Muscle layer of duodenum (tissue), 2 donors: Measurements from ENCODE around the gene CADPS2.

ENCODE experiments used
- H3K27ac ChIP-seq: one replicate; pipeline ENCODE4 v1.7.0; 2013; ENCODE audit warnings: mild to moderate bottlenecking, low read length
- H3K27me3 ChIP-seq: one replicate; pipeline ENCODE4 v1.7.0; 2013; ENCODE audit warnings: low read depth, mild to moderate bottlenecking, control low read depth, low read length
- H3K36me3 ChIP-seq, 2 donors: one replicate each; pipeline ENCODE4 v1.7.0; 2013; ENCODE audit warnings: low read length in 2 of 2, control low read depth in 1 of 2, mild to moderate bottlenecking in 1 of 2; ENCODE audit not compliant: insufficient read depth in 2 of 2, control insufficient read depth in 1 of 2
- H3K4me1 ChIP-seq, 2 donors: one replicate each; pipeline ENCODE4 v1.7.0; 2013; ENCODE audit warnings: low read length in 2 of 2, mild to moderate bottlenecking in 2 of 2, control low read depth in 1 of 2, moderate library complexity in 1 of 2; ENCODE audit not compliant: insufficient read depth in 2 of 2, control insufficient read depth in 1 of 2
- H3K4me3 ChIP-seq, 2 donors: one replicate each; pipeline ENCODE4 v1.7.0; 2013; ENCODE audit warnings: low read length in 2 of 2, low read depth in 1 of 2, mild to moderate bottlenecking in 1 of 2
- H3K9me3 ChIP-seq, 2 donors: one replicate each; pipeline ENCODE4 v1.7.0; 2013; ENCODE audit warnings: low read length in 2 of 2, control low read depth in 1 of 2, mild to moderate bottlenecking in 1 of 2; ENCODE audit not compliant: control insufficient read depth in 1 of 2
- donor health status: healthy.

The CADPS2 gene

DNA sequence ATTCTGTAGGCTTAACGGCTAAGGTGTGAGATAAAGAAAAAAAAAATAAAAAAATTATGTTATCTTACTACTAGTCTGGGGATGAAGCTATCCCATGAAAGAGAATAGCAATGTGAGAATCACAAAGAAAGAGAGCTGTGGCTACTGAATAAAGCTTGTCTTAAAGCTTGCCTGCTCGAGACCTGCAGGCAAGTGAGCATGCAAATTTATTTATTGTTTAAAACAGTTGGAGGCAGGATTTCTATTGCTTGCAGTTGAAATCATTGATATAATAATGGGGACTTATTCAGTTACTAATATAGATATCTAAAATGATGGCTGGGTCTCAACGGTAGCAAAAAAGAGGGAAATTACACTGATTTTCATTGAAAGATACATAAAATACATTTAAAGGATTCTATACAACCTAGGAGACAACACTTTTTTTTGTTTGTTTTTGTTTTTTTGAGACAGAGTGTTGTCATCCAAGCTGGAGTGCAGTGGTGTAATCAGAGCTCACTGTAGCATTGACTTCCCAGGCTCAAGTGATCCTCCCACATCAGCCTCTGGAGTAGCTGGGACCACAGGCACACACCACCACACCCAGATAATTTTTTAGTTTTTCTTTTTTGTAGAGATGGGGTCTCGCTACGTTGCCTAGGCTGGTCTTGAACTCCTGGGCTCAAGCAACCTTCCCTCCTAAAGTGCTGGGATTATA lies 437.2 kb downstream of the CADPS2 start:
- Histone ChIP-seq H3K27me3 (no peaks in the 10 kb centered on the region), H3K4me3 (no peak overlapping the region), H3K9me3 (no peaks in the 10 kb centered on the region), H3K36me3 (no peaks in the 10 kb centered on the region), H3K27ac (no peak overlapping the region), H3K4me1 (no peaks in the 10 kb centered on the region)

DNA sequence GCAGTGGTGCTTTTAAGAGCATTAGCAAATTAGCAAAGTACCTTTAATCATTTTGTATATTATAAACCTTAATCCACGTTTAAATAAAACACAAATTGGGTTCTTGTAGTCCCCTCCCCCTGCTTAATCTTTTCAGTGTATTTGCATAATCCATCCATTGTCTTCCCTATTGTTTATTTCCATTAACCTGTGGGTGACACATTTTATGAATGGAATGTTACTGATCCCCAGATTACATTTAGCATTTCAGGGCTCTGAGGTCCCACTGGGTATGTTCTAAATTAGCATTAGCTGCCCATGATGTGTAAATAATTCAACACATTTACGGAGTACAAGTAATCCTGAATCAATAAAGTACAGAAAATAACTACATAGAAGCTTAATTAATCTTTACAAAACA lies 443.3 kb downstream of the CADPS2 start:
- no peak overlapping the region for H3K27ac ChIP-seq
- no peaks in the 10 kb centered on the region for H3K9me3 ChIP-seq
- H3K27me3 ChIP-seq, result no peaks in the 10 kb centered on the region
- no peak overlapping the region for H3K4me3 ChIP-seq
- no peaks in the 10 kb centered on the region for H3K4me1 ChIP-seq
- no peaks in the 10 kb centered on the region for H3K36me3 ChIP-seq

DNA sequence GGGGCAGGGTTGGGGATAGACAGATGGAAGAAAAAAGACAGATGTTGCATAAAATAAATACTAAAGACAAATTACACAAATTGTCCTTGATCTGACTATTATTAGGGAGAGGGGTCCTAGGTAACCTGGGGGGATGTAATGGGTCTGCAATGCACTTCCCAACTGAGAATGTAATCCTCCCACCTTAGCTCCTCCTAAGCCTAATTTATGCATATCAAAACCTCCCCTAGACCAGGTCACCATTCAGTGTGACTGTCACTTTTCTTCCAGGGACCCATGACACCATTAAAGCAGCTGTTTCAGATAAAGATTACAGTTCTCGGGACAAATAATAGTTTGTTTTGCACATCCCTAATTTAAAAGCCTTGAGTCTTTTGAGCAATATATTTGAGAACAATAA lies 447.8 kb downstream of the CADPS2 start:
- H3K27ac ChIP-seq, result no peak overlapping the region
- no peak overlapping the region for H3K4me3 ChIP-seq
- H3K9me3 ChIP-seq, result no peaks in the 10 kb centered on the region
- H3K27me3 ChIP-seq, result no peaks in the 10 kb centered on the region
- H3K36me3 ChIP-seq, result no peaks in the 10 kb centered on the region
- H3K4me1 ChIP-seq, result no peaks in the 10 kb centered on the region

DNA sequence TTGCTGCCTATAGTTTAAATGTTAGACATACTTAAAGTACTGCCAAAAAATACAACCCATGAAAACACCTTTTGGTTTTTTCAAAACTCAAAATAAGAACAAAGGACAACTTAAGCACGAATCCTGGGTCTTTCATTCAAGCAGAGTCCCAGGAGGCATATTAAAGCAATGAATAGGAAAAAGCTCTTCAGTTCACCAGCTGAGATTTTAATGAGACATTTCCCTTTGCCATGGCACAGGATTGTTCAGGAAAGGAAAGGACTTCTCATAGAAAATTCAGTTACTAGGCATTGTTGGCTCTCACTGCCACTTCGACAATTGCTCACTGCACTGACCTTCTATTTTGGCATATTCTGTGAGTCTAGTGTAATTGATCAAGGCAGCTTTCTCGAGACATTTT lies 448.3 kb downstream of the CADPS2 start:
- no peaks in the 10 kb centered on the region for H3K4me1 ChIP-seq
- H3K36me3 ChIP-seq, result no peaks in the 10 kb centered on the region
- no peak overlapping the region for H3K27ac ChIP-seq
- no peak overlapping the region for H3K4me3 ChIP-seq
- no peaks in the 10 kb centered on the region for H3K27me3 ChIP-seq
- H3K9me3 ChIP-seq, result no peaks in the 10 kb centered on the region

DNA sequence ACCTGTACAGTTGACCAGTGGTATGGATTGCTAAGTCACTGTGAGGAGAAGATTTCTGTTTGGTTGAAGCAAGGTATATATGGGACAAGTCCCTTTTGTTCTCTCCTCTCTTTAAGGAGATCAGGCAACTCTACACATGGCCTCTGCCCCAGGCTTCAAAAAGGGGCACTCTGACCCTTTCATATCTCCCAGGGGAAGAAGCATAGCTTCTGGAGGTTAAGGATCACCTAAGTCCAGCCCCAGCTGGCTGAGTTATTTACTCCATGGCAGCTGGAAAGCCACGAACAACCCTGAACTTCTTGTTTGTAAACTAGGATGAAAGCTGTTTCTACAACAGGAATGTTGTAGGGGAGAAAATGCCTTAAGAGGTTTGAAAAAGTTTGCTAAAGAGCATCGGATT lies 452.5 kb downstream of the CADPS2 start:
- H3K27me3 ChIP-seq, result no peaks in the 10 kb centered on the region
- H3K9me3 ChIP-seq, result no peaks in the 10 kb centered on the region
- H3K36me3 ChIP-seq, result no peaks in the 10 kb centered on the region
- H3K4me3 ChIP-seq, result no peak overlapping the region
- no peak overlapping the region for H3K27ac ChIP-seq
- H3K4me1 ChIP-seq, result no peaks in the 10 kb centered on the region

DNA sequence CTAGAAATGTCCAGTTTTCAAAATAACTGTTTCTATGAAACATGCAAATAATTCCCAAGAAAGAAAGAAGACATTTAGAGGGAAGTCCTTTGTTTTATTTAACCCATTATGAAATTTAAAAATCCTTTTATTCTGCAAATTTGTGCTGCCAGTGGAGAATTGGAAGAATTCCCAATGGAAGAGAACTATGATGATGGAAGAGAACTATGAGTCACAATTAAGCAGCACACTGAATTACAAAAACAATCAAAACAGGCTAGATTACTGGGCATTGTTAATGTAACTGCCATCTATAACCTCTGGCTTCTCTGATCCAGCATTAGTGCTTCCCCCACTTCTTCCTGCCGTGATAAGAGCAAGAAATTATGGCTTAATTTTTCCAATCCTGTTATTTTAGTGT lies 455.6 kb downstream of the CADPS2 start:
- H3K9me3 ChIP-seq, result no peaks in the 10 kb centered on the region
- no peaks in the 10 kb centered on the region for H3K4me1 ChIP-seq
- H3K4me3 ChIP-seq, result no peak overlapping the region
- no peaks in the 10 kb centered on the region for H3K27me3 ChIP-seq
- H3K27ac ChIP-seq, result no peak overlapping the region
- no peaks in the 10 kb centered on the region for H3K36me3 ChIP-seq

DNA sequence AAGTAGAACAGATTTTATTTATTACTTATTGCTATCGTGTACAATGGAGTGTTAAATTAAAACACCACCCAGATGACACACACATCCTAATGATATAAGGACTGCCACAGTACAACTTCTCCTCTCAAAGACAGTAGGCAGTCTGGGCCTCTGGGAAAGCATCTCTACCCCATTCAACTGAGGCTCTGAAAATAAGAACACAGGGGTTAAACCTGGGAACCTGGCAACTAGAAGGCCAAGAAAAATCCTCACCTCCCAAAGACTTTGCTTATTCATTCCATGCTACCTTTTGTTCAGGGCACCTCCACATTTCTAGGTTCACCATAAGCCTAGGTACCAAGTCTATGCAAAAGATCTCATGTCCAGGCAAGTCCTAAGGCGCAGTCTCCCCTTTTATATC lies 456.3 kb downstream of the CADPS2 start:
- H3K27ac ChIP-seq, result no peak overlapping the region
- no peak overlapping the region for H3K4me3 ChIP-seq
- H3K4me1 ChIP-seq, result no peaks in the 10 kb centered on the region
- H3K27me3 ChIP-seq, result no peaks in the 10 kb centered on the region
- no peaks in the 10 kb centered on the region for H3K36me3 ChIP-seq
- no peaks in the 10 kb centered on the region for H3K9me3 ChIP-seq

DNA sequence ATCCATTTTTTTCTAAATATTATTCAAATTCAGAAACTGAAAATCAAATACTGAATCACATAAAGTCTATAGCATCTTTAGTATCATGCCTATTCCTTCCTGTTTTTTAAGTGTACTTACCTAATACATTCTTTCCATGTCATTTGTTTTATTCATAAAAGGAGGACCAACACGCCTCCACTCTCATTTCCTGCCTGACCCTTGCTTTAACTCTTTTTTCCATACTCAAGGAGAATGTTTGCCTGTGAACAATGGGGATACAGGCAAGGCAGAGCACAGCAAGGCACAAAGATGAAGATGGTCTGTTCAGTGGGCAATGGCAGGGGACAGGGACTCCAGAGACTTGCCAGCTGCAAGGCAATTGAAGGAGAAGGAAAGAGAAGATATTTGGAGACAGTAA lies 460.5 kb downstream of the CADPS2 start:
- no peaks in the 10 kb centered on the region for H3K9me3 ChIP-seq
- H3K36me3 ChIP-seq, result no peaks in the 10 kb centered on the region
- H3K4me3 ChIP-seq, result no peak overlapping the region
- no peaks in the 10 kb centered on the region for H3K27me3 ChIP-seq
- no peak overlapping the region for H3K27ac ChIP-seq
- no peaks in the 10 kb centered on the region for H3K4me1 ChIP-seq

DNA sequence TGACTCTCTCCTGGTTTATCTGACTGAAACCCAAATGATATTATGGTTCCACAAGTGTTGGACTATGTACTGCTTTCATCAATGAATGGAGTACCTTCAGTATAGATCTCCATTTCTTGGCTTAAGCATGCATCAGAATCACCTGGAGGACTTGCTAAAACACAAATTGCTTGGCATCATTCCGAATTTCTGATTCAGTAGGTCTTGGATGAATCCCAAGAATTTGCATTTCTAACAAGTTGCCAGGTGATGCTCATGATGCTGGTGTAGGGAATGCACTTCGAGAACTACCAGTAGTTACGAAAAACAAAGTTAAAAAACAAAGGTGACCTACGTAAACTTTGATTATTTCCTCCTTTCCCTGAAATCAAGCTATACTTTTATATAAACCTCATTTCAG lies 462.7 kb downstream of the CADPS2 start:
- H3K36me3 ChIP-seq, result no peaks in the 10 kb centered on the region
- no peaks in the 10 kb centered on the region for H3K27me3 ChIP-seq
- no peaks in the 10 kb centered on the region for H3K4me1 ChIP-seq
- no peaks in the 10 kb centered on the region for H3K9me3 ChIP-seq
- no peak overlapping the region for H3K27ac ChIP-seq
- H3K4me3 ChIP-seq, result no peak overlapping the region

DNA sequence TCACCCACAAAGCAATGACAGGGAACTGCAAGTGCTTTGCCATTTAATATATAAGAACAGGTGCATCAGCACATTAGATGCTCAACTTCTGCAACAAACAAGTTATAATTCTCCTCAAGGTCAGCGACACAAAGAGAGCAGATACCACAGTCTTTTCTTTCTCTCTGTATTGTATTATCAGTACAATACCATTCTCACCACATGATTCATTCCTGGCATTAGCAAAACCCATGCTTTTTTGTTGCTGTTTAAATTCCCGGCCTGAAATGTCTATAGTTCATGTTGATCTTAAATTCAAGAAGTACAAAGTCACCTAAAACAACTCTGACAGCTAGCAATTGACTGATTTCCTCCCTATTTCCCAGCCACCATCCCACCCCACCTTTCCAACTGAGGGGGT lies 469.9 kb downstream of the CADPS2 start:
- H3K27ac ChIP-seq, result no peak overlapping the region
- H3K9me3 ChIP-seq, result no peaks in the 10 kb centered on the region
- no peak overlapping the region for H3K4me3 ChIP-seq

DNA sequence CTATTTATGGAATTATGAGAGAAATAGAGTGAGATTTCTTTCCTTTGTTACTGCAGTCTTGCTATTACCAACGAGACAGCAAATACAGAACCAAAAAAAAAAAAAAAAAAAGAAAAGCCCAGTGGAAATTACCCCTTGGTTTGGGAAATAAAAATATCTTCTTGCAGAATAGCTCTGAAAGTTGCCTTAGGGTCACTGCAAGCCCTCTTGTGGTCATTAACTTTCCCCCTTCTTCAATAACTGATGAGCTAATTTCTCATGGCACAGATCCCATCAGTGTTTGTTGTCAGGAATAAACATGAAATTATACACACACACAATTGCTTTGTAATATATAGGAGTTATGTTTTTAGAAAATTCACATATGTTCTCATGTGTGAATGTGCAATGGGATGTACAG lies 470.8 kb downstream of the CADPS2 start:
- Histone ChIP-seq H3K36me3 (no peaks in the 10 kb centered on the region), H3K4me1 (no peaks in the 10 kb centered on the region), H3K27ac (no peak overlapping the region), H3K27me3 (no peaks in the 10 kb centered on the region), H3K9me3 (no peaks in the 10 kb centered on the region), H3K4me3 (no peak overlapping the region)

More for the DNA sequence above, 469.9 kb downstream of the CADPS2 start:
- Histone ChIP-seq H3K36me3 (no peaks in the 10 kb centered on the region), H3K4me1 (no peaks in the 10 kb centered on the region), H3K27me3 (no peaks in the 10 kb centered on the region)

DNA sequence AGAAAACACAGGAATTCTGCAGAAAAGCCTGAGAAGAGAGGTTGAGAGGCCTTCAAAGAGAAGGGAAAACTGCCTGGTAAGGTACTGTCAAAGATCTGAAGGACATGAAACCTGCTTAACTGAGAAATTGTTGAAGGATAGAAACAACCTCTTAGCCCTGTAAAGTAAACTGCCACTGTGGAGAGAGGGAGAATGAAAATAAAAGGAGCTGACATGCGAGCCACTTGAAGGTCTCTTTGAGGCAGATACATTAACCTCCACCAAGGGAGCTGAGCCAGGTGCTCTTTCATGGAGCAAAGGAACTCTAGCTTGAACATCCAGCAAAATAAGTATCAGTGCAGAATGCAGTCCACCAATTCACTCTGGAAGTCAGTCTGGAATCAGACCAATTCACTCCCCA lies 472.9 kb downstream of the CADPS2 start:
- no peak overlapping the region for H3K27ac ChIP-seq
- no peaks in the 10 kb centered on the region for H3K9me3 ChIP-seq
- no peaks in the 10 kb centered on the region for H3K27me3 ChIP-seq
- H3K4me1 ChIP-seq, result no peaks in the 10 kb centered on the region
- H3K4me3 ChIP-seq, result no peak overlapping the region
- no peaks in the 10 kb centered on the region for H3K36me3 ChIP-seq
